ENCODE results near the gene RNF144B. TPM values are rescaled to one million over a fixed set of nuclear protein-coding genes. Genes with fewer than 3 reads are reported as not detected.

The RNF144B gene
- total and polyA plus RNA-seq, 9 of the 15 experiments (the other 6 are each of a cell fraction or from before 2014, with no cell fraction given): 0.01 TPM; not detected in 8

- ChIA-PET CTCF (ENCODE audit: low intra/inter-chr PET ratio) (no interaction called here), POLR2A (no interaction called here)
- FAIRE-seq (no peak), ATAC-seq (no peak), DNase-seq (ENCODE audit: extremely low read depth in 1 of 4, low spot score in 3 of 4) (no peak)
- 0% methylated on average over 2 of the region's 2 CpGs for WGBS (ENCODE audit: insufficient coverage, low coverage, missing lambda C conversion rate)
- no peak overlapping the region for H3K4me2 ChIP-seq (ENCODE audit: insufficient read depth, low read length)
- no TSS peak for BruUV-seq (replicated peaks)
- no peaks in the 10 kb centered on the region for H3K36me3 ChIP-seq (ENCODE audit: control insufficient read depth, insufficient read depth, low read length)
- peaks cover 0 to 5% of the 10 kb centered on the region in 2 experiments; a peak in 2 of 5 replicates for H3K4me1 ChIP-seq (replicated peaks in 1 of 2; ENCODE audit: control insufficient read depth in 2 of 2, insufficient read depth in 2 of 2, low read length in 2 of 2)
- H3K9me1 ChIP-seq (ENCODE audit: control insufficient read depth, insufficient read depth, low read length): no peaks in the 10 kb centered on the region
- in situ Hi-C loops (cut with MboI) (no loop called here), intact Hi-C loops (cut with micrococcal nuclease) (no loop called here)
- no peaks in the 10 kb centered on the region for H3K9me3 ChIP-seq (replicated peaks; ENCODE audit: control insufficient read depth, insufficient read depth, low read depth, low read length)
- no peak overlapping the region for H2AFZ ChIP-seq (ENCODE audit: low read depth, low read length)
- H4K20me1 ChIP-seq (replicated peaks; ENCODE audit: control insufficient read depth, insufficient read depth, low read length): no peaks in the 10 kb centered on the region; the same call in 1 of the 2 replicates
- no peaks in the 10 kb centered on the region for H3K79me2 ChIP-seq (ENCODE audit: control insufficient read depth, insufficient read depth, low read length)
- peaks cover 19 to 25% of the 10 kb centered on the region in 2 experiments for H3K27me3 ChIP-seq (ENCODE audit: control insufficient read depth in 2 of 2, insufficient read depth in 2 of 2, low read length in 2 of 2)
- no peak overlapping the region for H3K4me3 ChIP-seq
- H3K27ac ChIP-seq (ENCODE audit: extremely low read depth, low read depth, low read length): no peak overlapping the region
- no peak overlapping the region for H3K9ac ChIP-seq (ENCODE audit: insufficient read depth in 1 of 2, low read depth in 2 of 2, low read length in 2 of 2)
- no peak for TF ChIP-seq ILK (tag; IDR thresholded peaks at IDR 0.05; ENCODE audit: borderline replicate concordance, low read depth)
- TF ChIP-seq ZBTB5 (IDR thresholded peaks at IDR 0.05): no peak
- TF ChIP-seq MLX (CRISPR knock-in tag; conservative IDR thresholded peaks at IDR 0.05): no peak
- no peak for TF ChIP-seq BRCA1 (IDR thresholded peaks at IDR 0.05)
- TF ChIP-seq BRCA1 (CRISPR knock-in tag; IDR thresholded peaks at IDR 0.05): no peak
- TF ChIP-seq ZNF445 (CRISPR knock-in tag; IDR thresholded peaks at IDR 0.05; ENCODE audit: low read depth): no peak
- TF ChIP-seq RBM25 (IDR thresholded peaks at IDR 0.05; ENCODE audit: low read depth, low read length, severe bottlenecking): no peak
- no peak for TF ChIP-seq PTTG1 (tag; IDR thresholded peaks at IDR 0.05; ENCODE audit: low read depth)
- no peak for TF ChIP-seq ZNF224 (CRISPR knock-in tag; IDR thresholded peaks at IDR 0.05)
- TF ChIP-seq ZBTB1 (CRISPR knock-in tag; IDR thresholded peaks at IDR 0.05; ENCODE audit: borderline replicate concordance, low read depth): no peak
- no peak for TF ChIP-seq ZNF311 (CRISPR knock-in tag; IDR thresholded peaks at IDR 0.05)
- no peak for TF ChIP-seq ZNF740 (CRISPR knock-in tag; IDR thresholded peaks at IDR 0.05)
- no peak for TF ChIP-seq ZNF740 (tag; IDR thresholded peaks at IDR 0.05)
- no peak for TF ChIP-seq ARID1B (IDR thresholded peaks at IDR 0.05)
- no peak for TF ChIP-seq IRF2 (CRISPR knock-in tag; IDR thresholded peaks at IDR 0.05)
- TF ChIP-seq MBD1 (CRISPR knock-in tag; IDR thresholded peaks at IDR 0.05): no peak
Measured at GRCh38 chr6:18383441-18383840, 3.7 kb upstream of the RNF144B start.

All from K562 (cell line).